HEK293T (cell line): ENCODE results near the gene GKN2.

Experiments
- CTCF ChIA-PET: fragments of 350-600 bp; formaldehyde crosslinking; extraction: SDS; loops from one replicate; lab custom pipeline; 2021; ENCODE audit warnings: antibody characterized with exemption, inconsistent platforms; lab: Yijun Ruan, JAX
- POLR2A ChIA-PET: fragments of 350-600 bp; formaldehyde crosslinking; extraction: SDS; loops from one replicate; lab custom pipeline; 2020; ENCODE audit warnings: antibody characterized with exemption, inconsistent platforms; lab: Yijun Ruan, JAX
- DNase-seq: peaks from one replicate; pipeline ENCODE4 v3.0.0; 2012; ENCODE audit warnings: mixed read lengths; ENCODE audit errors: extremely low spot score
- ARNT ChIP-seq: fragments of 450-650 bp; IDR thresholded peaks from 2 replicates; pipeline ENCODE4 v1.6.1; 2017; ENCODE audit warnings: mild to moderate bottlenecking
- BHLHE40 ChIP-seq: fragments of 450-650 bp; IDR thresholded peaks from 2 replicates; pipeline ENCODE4 v1.6.1; 2016; ENCODE audit warnings: mild to moderate bottlenecking, moderate library complexity, borderline replicate concordance
- CTBP1 ChIP-seq: fragments of 450-650 bp; IDR thresholded peaks from 2 replicates; pipeline ENCODE4 v1.6.1; 2016; ENCODE audit warnings: borderline replicate concordance
- ELF4 ChIP-seq: fragments of 450-650 bp; IDR thresholded peaks from 2 replicates; pipeline ENCODE4 v1.6.1; 2017; ENCODE audit warnings: antibody characterized with exemption
- FOXA1 ChIP-seq: fragments of 450-650 bp; IDR thresholded peaks from 2 replicates; pipeline ENCODE4 v1.6.1; 2016; ENCODE audit warnings: mild to moderate bottlenecking
- FOXK2 ChIP-seq: fragments of 450-650 bp; IDR thresholded peaks from 2 replicates; pipeline ENCODE4 v1.6.1; 2016; ENCODE audit warnings: mild to moderate bottlenecking
- FOXM1 ChIP-seq: fragments of 450-650 bp; IDR thresholded peaks from 2 replicates; pipeline ENCODE4 v1.6.1; 2017; ENCODE audit warnings: mild to moderate bottlenecking, borderline replicate concordance
- HDGF ChIP-seq: fragments of 450-650 bp; IDR thresholded peaks from 2 replicates; pipeline ENCODE4 v1.6.1; 2017; ENCODE audit warnings: antibody characterized with exemption, borderline replicate concordance
- L3MBTL2 ChIP-seq: fragments of 450-650 bp; conservative IDR thresholded peaks from 2 replicates; pipeline ENCODE4 v1.6.1; 2016; ENCODE audit warnings: mild to moderate bottlenecking
- LEF1 ChIP-seq: fragments of 450-650 bp; IDR thresholded peaks from 2 replicates; pipeline ENCODE4 v1.6.1; 2017; ENCODE audit warnings: mild to moderate bottlenecking, borderline replicate concordance
- NFRKB ChIP-seq: fragments of 450-650 bp; IDR thresholded peaks from 2 replicates; pipeline ENCODE4 v1.6.1; 2016; ENCODE audit warnings: mild to moderate bottlenecking, moderate library complexity
- SP1 ChIP-seq: fragments of 450-650 bp; IDR thresholded peaks from 2 replicates; pipeline ENCODE4 v1.6.1; 2017
- SUZ12 ChIP-seq: fragments of 450-650 bp; IDR thresholded peaks from 2 replicates; pipeline ENCODE4 v1.6.1; 2016; ENCODE audit warnings: mild to moderate bottlenecking
- TARDBP ChIP-seq: fragments of 450-650 bp; IDR thresholded peaks from 2 replicates; pipeline ENCODE4 v1.6.1; 2016
- ZNF384 ChIP-seq: fragments of 450-650 bp; IDR thresholded peaks from 2 replicates; pipeline ENCODE4 v1.6.1; 2016
- TF ChIP-seq, protein P1 (sequence below): fragments of 450-650 bp; IDR thresholded peaks from 2 replicates; pipeline ENCODE4 v1.6.1; 2016

GKN2 gene

DNA sequence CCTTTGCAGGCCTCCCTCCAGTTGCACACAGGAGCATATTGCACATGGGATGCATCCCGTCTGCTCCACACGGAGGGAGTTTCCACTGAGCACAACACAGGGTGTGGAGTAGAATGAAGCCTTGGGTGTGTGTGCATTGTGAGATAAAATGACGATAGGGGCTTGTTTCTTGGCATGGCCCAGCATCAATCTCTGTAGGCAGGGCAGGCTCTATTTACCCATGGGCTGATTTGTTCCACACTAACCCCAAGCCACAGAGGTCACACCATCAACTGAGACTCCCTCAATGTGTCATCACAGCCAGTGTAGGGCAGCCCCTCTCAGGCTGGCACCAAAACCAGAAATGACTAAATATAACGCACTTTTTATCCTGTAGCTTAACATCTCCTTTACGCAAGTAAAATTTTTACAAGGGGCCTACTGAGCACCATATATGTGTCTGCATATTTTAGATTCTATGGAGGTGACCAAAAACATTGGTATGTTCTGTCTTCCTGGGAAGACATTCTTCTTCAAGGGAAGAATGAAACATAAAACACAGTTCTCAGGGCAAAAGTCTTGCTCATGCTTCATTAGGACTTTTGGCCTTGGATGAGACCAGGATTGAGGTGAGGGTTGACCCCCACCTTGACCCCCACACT, 19.0 kb upstream of the GKN2 start:
- ChIA-PET CTCF (no interaction called here), POLR2A (no interaction called here)
- TF ChIP-seq SUZ12 (no peak), ELF4 (no peak), NFRKB (no peak), ZNF384 (no peak), FOXM1 (no peak), L3MBTL2 (no peak), LEF1 (no peak), BHLHE40 (no peak), HDGF (no peak), TARDBP (no peak), ARNT (no peak), FOXK2 (no peak), SP1 (no peak), FOXA1 (no peak), CTBP1 (no peak)
- TF ChIP-seq, protein P1, sequence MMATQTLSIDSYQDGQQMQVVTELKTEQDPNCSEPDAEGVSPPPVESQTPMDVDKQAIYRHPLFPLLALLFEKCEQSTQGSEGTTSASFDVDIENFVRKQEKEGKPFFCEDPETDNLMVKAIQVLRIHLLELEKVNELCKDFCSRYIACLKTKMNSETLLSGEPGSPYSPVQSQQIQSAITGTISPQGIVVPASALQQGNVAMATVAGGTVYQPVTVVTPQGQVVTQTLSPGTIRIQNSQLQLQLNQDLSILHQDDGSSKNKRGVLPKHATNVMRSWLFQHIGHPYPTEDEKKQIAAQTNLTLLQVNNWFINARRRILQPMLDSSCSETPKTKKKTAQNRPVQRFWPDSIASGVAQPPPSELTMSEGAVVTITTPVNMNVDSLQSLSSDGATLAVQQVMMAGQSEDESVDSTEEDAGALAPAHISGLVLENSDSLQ, result no peak
- no peak for DNase-seq

DNA sequence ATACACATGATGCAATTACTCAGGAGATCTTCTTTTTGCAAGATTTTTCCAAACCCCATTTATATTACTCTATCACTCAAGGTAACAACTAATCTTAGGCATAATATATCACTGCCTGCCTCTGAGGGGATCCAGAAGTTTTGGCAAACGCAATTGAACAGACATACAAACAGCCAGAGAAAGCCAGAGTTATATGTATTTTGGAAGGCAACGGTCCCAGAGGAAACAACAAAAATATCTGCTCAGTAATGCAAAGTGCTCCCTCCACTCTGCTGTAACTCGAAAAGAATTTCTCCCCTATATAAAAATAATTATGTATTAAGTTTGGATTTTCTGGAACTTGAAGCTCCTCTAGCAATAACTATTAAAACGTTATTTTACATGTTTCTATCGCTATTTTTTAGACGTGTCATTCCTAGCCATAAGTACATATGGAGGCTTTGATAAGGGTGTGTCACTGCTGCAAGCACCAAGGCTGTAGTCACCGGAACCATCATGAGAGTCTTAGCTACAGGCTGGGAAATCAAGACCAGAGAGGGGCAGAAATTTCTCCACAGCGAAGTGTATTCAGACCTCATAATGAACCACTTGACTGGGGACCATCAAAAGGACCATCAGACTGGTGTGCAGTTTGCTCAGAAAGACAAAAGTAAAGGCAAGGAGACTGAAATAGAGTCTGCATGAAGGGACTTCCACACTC, 18.0 kb upstream of the GKN2 start:
- ChIA-PET POLR2A (no interaction called here), CTCF (no interaction called here)
- no peak for DNase-seq
- TF ChIP-seq ARNT (no peak), SUZ12 (no peak), FOXM1 (no peak), TARDBP (no peak), SP1 (no peak), HDGF (no peak), FOXK2 (no peak)

DNA sequence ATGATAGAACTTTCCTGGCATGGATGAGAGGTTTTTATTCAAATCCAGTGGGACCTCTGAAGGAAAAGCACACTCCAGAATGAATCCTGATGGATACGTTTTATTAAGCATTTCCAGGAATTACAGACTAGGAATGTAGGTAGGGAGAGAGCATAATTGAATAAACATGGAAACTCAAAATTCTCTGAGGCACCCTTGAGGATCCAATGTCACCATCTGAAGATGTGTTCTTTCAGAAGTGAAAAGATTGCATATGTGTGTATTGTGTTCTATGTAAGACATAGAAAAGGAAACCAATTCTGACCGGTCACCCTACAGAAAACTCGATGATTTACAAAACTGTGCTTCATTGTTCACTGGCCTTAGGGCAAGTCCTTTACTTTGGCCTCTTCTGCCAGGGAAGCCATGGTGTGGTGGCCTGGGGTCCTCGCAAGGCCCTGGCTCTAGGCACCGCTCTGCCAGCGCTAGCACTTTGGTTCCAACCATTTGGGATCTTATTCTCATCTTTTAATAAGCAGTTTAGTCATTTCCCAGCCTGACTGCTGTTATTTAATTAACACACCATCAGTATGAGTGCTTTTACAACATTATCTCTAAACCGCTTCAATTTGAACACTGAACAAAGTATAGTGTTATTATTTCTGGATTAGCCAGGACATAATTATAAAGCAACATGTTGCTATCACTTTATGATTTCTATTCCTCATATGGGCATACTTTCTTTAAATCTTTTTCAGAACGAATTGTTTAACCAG, 17.2 kb upstream of the GKN2 start:
- ChIA-PET CTCF (no interaction called here), POLR2A (no interaction called here)
- no peak for DNase-seq

DNA sequence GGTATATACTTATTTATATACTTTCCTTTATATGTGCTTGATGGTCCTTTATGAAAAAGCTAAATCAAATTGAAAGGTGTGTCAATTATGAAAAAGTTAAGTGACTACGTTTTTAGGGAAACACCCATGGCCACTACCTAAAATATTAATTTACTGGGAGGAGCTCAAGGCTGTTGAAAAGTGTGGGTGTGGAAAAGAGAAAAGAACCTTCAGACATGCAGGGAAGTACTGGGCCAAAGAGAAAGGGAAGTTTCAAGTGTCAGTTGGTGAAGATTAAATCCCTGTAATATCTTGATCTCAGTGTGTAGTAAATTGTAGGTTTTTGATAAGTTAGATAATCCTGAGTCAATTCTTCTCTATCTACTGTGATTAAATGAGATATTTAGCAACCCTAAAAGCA, 15.5 kb upstream of the GKN2 start:
- TF ChIP-seq FOXA1 (no peak), TARDBP (no peak), NFRKB (no peak), BHLHE40 (no peak), SP1 (no peak), LEF1 (no peak), FOXM1 (no peak), SUZ12 (no peak), ZNF384 (no peak), HDGF (no peak)
- DNase-seq, result no peak
- CTCF ChIA-PET, result no interaction called here
- POLR2A ChIA-PET, result no interaction called here

More for the DNA sequence above, 17.2 kb upstream of the GKN2 start:
- TF ChIP-seq CTBP1, result no peak
- no peak for TF ChIP-seq SP1
- TF ChIP-seq ELF4, result no peak
- TF ChIP-seq FOXA1, result no peak
- TF ChIP-seq TARDBP, result no peak
- TF ChIP-seq L3MBTL2, result no peak
- no peak for TF ChIP-seq FOXM1
- no peak for TF ChIP-seq ARNT
- TF ChIP-seq ZNF384, result no peak
- TF ChIP-seq FOXK2, result no peak
- no peak for TF ChIP-seq LEF1
- no peak for TF ChIP-seq BHLHE40

DNA sequence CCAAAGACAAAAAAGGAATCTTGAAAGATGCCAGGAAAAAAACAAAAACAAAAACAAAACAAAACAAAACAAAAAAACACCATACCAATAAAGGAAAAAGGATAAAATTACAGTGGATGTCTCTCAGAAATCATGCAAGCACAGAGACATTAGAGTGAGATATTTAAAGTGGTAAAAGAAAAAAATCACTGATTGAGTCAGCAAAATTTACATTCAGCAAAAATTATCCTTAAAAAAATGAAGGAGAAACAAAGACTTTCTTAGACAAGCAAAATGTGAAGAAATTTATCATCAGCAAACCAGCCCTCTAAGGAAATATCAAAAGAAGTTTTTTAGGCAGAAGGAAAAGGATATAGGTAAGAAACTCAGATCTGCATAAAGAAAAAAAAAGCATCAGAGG, 11.6 kb upstream of the GKN2 start:
- CTCF ChIA-PET, result no interaction called here

DNA sequence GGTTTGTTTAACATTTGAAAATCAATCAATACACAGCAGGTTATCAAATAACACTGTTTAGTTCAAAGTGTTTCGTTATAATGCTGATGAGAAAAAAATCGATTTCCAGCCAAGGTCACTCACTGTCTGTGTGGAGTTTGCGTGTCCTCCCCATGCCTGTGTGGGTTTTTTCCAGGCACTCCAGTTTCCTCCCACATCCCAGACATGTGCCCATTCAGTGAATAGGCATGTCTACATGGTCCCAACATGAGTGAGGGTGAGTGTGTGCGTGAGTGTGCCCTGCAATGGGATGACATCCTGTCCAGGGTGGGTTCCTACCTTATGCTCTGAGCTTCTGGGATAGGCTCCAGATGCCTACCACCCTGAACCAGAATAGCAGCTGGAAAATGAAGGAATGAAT, 8.7 kb upstream of the GKN2 start:
- POLR2A ChIA-PET, result no interaction called here

More for the DNA sequence above, 11.6 kb upstream of the GKN2 start:
- TF ChIP-seq, protein P1, result no peak
- TF ChIP-seq HDGF (no peak), FOXK2 (no peak), SUZ12 (no peak), ZNF384 (no peak), L3MBTL2 (no peak)
- POLR2A ChIA-PET, result no interaction called here
- DNase-seq, result no peak

More for the DNA sequence above, 8.7 kb upstream of the GKN2 start:
- CTCF ChIA-PET, result interaction anchor here (0.6 kb wide), 1 partner anchor 33 kb away, joined by 13 read pairs; no protein-coding TSS in a partner anchor
- DNase-seq, result no peak
- TF ChIP-seq, protein P1, result no peak
- TF ChIP-seq FOXK2, result no peak
- no peak for TF ChIP-seq NFRKB
- no peak for TF ChIP-seq ZNF384
- no peak for TF ChIP-seq TARDBP
- no peak for TF ChIP-seq ELF4
- no peak for TF ChIP-seq FOXA1
- TF ChIP-seq HDGF, result no peak
- TF ChIP-seq CTBP1, result no peak
- TF ChIP-seq ARNT, result no peak
- no peak for TF ChIP-seq SP1
- no peak for TF ChIP-seq SUZ12
- TF ChIP-seq LEF1, result no peak
- TF ChIP-seq L3MBTL2, result no peak
- no peak for TF ChIP-seq FOXM1
- no peak for TF ChIP-seq BHLHE40
